Limb (tissue), 2 donors: ENCODE results near the gene MRPS27.

ENCODE experiments used
- DNase-seq, 2 donors: peaks; one replicate each; pipeline ENCODE4 v3.0.0-alpha.2; 2016; ENCODE audit errors: extremely low spot score in 2 of 2

MRPS27 gene

GRCh38 chr5:72319976-72320752 lies at the start of gene MRPS27, which contains the start of gene PTCD2:
Gene MRPS27 (minus strand): TSS chr5:72320240. CDS start chr5:72320221, 19 bp downstream.
Gene PTCD2 (plus strand): TSS chr5:72320373. CDS start chr5:72320383, 10 bp downstream.
- peak; percentile 95 to 100 for DNase-seq

DNA sequence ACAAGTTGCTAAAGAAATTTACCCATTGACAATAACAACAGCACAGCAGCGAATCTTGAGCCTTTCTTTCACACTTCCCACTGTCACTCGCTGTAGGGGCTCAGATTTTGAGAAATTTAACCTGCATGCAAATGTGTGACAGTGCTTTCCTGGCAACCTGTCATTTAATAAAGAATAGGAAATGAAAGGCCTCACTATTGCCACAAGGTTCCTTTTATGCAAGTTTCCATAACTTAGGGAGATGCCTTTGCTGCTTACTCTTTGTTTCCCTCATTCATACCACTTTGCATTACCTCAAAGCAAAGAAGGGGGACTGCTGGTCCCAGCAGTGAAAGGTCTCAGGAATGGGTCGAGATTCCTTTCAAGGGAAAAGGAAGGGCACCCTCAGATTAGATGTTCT lies 49.7 kb upstream of the MRPS27 start:
- DNase-seq = no peak

GRCh38 chr5:72369301-72369700 lies 49.3 kb upstream of the MRPS27 start:
- DNase-seq = no peak

GRCh38 chr5:72368271-72368670 lies 48.2 kb upstream of the MRPS27 start:
- no peak for DNase-seq

- DNase-seq = peak; percentile 67 to 90
Observed at GRCh38 chr5:72366324-72366976, 46.4 kb upstream of the MRPS27 start.

GRCh38 chr5:72364951-72365350 lies 44.9 kb upstream of the MRPS27 start:
- no peak for DNase-seq

GRCh38 chr5:72364171-72364570 lies 44.1 kb upstream of the MRPS27 start:
- no peak for DNase-seq

DNA sequence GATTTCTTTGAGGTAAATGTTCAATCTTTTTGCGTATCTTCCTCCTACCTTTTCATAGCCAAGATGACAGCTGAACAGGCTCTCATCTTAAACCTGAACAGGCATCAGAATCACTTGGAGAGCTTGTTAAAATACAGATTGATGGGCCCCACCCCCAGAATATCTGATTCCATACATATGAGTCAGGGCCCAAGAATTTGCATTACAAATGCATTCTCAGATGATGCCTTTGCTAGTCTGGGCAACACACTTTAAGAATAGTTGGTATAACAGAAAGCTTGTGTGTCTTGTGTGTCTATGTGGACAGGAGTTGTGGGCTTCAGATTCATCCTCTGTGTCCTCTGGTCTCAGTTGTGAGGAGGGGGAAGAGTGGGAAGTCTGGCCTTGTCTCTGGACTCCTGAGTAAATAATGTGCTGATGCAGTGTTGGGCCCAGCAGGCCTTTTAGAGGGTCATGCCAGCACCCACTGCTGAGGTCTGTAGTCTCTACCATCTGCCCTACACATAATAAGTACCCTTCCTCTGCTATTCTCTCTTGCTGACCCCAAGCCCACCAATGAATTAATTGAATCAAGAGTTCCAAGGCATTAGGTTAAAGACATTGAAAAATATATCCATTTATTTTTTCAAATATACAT lies 43.2 kb upstream of the MRPS27 start:
- no peak for DNase-seq

DNA sequence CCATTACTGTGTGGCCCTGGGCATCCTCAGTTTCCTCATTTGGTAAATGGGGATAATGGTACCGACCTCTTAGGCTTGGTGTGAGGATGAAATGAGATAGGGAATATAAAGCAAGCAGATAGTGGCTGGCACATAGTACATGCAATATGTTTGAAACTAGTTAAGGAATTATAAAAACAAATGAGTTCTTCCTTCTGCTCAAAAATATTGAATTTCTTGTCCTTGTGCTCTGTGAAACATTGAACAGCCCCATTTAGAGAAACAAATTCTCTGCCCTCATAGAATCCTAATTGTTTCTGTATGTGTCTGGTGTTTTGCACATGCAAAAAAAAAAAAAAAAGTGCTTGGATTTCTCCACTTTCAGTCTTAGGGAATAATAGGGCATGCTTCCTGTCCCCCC lies 39.8 kb upstream of the MRPS27 start:
- no peak for DNase-seq

DNA sequence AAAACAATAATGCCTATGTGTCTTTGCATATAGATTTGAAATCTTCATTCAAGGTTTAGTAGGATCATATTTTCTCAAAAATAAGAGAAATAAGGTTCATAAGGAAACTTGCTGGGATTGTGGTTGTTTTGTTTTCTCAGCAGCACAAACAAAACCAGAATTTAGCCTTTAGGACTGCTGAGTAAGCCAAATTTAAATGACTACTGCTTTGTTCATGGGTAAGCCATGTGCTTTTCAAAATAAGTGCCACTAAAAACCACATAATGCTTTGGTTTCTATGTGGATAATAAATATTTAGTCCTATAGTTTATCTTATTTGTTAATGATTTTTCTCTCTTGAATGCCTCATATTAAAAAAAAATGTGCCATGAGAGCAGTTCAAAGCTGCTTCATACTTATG lies 38.9 kb upstream of the MRPS27 start:
- DNase-seq = no peak

GRCh38 chr5:72356361-72356760 lies 36.3 kb upstream of the MRPS27 start:
- no peak for DNase-seq

- peak; percentile 44 to 45 for DNase-seq
Observed at GRCh38 chr5:72355706-72356299, 35.8 kb upstream of the MRPS27 start.

- DNase-seq = no peak
Observed at GRCh38 chr5:72353046-72353445, 33.0 kb upstream of the MRPS27 start.

DNA sequence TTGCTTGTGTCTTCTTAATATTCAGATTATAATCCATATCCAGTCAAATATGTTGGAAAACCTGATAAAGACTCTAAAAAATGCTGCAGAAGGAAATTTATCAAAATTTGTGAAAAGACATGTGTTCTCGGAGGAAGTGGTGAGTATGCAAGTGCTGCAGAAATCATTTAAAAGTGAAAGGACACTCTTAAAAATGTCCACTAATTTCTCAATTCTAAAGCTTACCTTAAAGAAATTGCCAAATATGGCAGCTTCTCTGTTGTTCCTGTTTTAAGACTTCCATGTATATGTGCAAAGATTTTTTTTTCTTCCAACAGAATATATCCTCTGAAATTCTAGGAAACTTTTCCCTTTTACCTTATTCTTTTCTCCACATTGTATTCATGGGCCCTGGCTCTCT lies 32.6 kb upstream of the MRPS27 start:
- DNase-seq = no peak

GRCh38 chr5:72351376-72351775 lies 31.3 kb upstream of the MRPS27 start:
- DNase-seq = no peak

DNA sequence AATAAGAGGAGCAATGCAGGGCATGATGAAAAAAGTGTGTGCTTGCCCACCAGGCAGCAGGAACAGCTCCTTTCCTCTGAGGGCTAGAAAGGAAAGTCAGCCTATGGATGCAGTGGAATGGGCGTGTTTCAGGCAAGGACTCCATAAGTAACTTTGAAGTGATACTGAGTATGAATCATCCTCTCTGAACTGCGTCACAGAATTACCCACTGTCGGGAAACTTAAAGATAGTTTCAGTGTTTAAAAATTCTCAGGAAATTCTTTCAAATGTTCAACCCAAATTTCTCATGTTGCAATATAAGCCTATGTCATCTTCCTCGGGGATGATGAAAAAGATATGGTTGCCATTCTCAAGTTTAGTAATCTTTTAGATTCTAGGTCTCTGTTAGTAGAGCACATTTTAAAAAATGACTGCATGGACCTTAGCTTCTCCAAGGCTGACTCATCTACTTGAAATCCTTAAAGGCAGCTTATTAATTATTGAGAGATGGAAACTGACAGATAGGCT lies 27.8 kb upstream of the MRPS27 start:
- DNase-seq = no peak

- no peak for DNase-seq
Observed at GRCh38 chr5:72346398-72346797, 26.4 kb upstream of the MRPS27 start.

GRCh38 chr5:72338689-72339209 lies 18.7 kb upstream of the MRPS27 start:
- no peak for DNase-seq

GRCh38 chr5:72337159-72337558 lies 17.1 kb upstream of the MRPS27 start:
- no peak for DNase-seq

- no peak for DNase-seq
Observed at GRCh38 chr5:72330712-72331111, 10.7 kb upstream of the MRPS27 start.

DNA sequence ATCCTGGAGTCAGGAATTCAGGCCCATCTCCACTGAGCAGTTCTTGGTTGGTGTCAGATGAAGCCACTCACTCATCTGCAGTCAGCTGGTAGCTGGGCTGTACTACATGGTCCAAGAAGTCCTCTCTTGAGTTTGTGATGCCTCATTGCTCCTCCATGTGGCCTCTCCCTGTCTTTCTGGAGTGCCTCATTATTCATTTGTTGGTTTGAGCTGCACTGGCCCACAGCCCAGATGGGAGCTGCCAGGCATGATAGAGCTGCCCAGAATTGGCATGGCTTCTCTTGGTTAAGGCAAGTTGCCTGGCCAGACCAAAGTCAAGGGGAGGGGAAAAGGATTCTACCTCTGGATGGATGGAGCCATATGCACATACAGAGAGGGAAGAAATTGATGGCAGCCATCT lies 8.1 kb upstream of the MRPS27 start:
- DNase-seq = no peak

GRCh38 chr5:72326306-72326649 lies 6.2 kb upstream of the MRPS27 start:
- DNase-seq = no peak
